ENCODE results near the gene CCDC160. TPM values are rescaled to one million over a fixed set of nuclear protein-coding genes. Genes with fewer than 3 reads are reported as not detected.
"Not testable (repeated sequence)": the region's sequence is repeated elsewhere in the genome, so short reads cannot be mapped to it uniquely, and the experiment has no call there.

Gene CCDC160
- 14.5 and 19.8 TPM in 2 replicates for total RNA-seq (2014; rRNA removed; shearing (Covaris generic))

- DNase-seq (ENCODE audit: low spot score): peak; percentile 22
- in situ Hi-C loops (cut with HindIII; ENCODE audit: low sequenced_read_pairs): no loop called here
Measured at GRCh38 chrX:134236626-134237614, at the start of gene CCDC160. Gene CCDC160, plus strand, starts transcription at chrX:134237182. Its CDS starts 7,619 bp downstream, at chrX:134244801.

- in situ Hi-C loops (cut with HindIII; ENCODE audit: low sequenced_read_pairs): no loop called here
- DNase-seq (ENCODE audit: low spot score): no peak
Measured at GRCh38 chrX:134191281-134191680, 45.7 kb upstream of the CCDC160 start.

DNA sequence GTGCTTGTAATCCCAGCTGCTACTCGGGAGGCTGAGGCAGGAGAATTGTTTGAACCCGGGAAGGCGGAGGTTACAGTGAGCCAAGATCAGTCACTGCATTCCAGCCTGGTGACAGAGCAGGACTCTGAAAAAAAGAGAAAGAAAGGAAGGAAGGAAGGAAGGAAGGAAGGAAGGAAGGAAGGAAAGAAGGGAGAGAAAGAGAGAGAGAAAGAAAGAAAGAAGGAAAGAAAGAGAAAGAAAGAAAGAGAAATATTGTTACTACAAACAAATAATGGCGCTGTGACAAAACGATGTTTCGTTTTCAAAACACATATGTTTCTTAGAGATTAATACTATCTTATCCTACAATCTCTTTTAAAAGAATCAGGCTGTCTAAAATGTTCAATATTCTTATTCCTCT is 42.1 kb upstream of the CCDC160 start:
- no peak for DNase-seq (ENCODE audit: low spot score)
- in situ Hi-C loops (cut with HindIII; ENCODE audit: low sequenced_read_pairs): no loop called here

- in situ Hi-C loops (cut with HindIII; ENCODE audit: low sequenced_read_pairs): no loop called here
- DNase-seq (ENCODE audit: low spot score): no peak
Measured at GRCh38 chrX:134202561-134202960, 34.4 kb upstream of the CCDC160 start.

GRCh38 chrX:134206221-134206620 is 30.8 kb upstream of the CCDC160 start:
- in situ Hi-C loops (cut with HindIII; ENCODE audit: low sequenced_read_pairs): no loop called here
- no peak for DNase-seq (ENCODE audit: low spot score)

DNA sequence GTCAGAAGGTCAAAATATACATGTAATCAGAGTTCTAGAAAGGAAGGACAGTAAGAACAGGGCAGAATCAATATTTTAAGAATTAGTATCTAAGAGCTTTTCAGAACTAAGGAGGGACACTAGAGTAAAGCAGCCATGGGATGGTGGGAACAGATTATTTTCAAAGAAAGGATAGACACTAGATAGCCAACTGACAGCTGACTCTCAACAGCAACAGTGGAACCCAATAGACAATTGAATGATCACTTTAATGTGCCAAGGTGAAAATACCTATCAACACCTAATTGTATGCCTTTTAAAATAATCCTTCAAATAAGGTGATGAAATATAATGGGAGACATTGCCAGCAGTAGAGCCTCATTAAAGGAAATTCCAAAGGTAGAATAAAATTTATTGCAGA is 26.5 kb upstream of the CCDC160 start:
- no peak for DNase-seq (ENCODE audit: low spot score)
- in situ Hi-C loops (cut with HindIII; ENCODE audit: low sequenced_read_pairs): no loop called here

GRCh38 chrX:134235236-134235635 is 1.7 kb upstream of the CCDC160 start:
- DNase-seq (ENCODE audit: low spot score): no peak
- in situ Hi-C loops (cut with HindIII; ENCODE audit: low sequenced_read_pairs): no loop called here

GRCh38 chrX:134238144-134238543 is 1.2 kb downstream of the CCDC160 start:
- in situ Hi-C loops (cut with HindIII; ENCODE audit: low sequenced_read_pairs); DNase-seq (ENCODE audit: low spot score): not testable (repeated sequence)

DNA sequence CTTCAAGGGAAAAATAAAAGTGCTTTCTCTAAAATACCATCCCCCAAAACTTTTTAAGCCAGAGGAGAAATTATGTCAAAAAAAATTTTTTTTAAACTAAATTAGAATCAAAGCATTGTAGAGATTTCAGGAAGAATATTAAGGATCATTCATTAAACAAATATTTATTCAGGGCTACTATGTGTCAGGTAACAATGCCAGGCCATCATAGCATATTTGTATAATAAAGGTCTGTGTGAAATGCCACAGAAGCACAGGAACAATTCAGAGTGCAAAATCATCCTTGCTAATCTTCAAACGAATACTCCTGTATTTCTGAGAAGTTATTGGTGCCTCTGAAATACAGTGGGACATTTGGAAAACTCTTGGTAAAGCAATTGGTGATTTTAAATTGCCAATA is 2.0 kb downstream of the CCDC160 start:
- in situ Hi-C loops (cut with HindIII; ENCODE audit: low sequenced_read_pairs): no loop called here
- no peak for DNase-seq (ENCODE audit: low spot score)

- no peak for DNase-seq (ENCODE audit: low spot score)
- in situ Hi-C loops (cut with HindIII; ENCODE audit: low sequenced_read_pairs): no loop called here
Measured at GRCh38 chrX:134240209-134240608, 3.2 kb downstream of the CCDC160 start.

DNA sequence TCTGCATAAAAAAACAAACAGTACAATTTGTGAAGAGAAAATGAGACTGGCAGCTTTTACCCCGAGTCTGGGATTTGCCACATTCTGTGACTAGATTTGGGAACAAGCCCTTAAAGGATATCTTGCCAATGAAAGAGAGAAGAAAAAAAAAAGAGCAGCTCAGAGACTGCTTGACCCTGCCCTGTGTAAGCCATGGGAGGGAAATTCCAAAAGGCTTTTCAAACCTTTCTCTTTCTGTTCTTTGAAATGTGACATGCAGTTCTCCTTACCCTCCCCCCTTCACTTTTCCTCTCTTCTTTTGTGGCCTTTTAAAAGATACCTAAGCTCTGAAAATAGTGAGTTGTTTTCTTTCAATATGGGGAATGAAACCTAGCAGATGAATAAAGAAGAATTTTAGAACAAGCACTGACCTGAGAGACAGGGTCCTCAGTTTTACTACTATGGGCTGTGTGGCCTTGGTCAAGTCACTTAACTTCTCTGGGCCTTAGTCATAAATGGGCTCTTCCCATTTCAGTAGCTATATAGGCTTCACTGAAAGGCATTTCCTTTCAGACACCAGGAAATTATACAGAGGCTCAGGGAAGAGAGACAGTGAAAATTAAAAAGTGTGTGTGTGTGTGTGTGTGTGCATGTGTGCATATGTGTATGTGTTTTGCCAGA is 5.1 kb downstream of the CCDC160 start:
- in situ Hi-C loops (cut with HindIII; ENCODE audit: low sequenced_read_pairs): no loop called here
- DNase-seq (ENCODE audit: low spot score): no peak

DNA sequence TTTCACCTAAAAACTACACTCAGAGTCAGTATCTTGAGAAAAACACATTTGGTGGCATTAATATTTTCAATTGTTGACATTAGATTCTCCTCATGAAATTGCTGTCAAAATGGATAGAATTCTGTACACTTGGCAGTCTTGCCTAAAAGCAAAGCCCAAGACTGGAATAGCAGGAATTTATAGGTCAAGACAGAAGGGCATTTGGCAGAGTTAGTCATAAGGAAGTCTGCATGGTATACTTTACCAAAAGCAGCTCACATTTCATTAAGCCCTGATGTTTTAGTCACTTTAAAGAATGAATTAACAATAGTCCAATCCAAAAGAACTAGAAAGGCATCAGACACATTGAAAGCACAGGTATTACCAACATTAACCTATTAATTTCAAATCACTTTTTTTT is 7.1 kb downstream of the CCDC160 start:
- in situ Hi-C loops (cut with HindIII; ENCODE audit: low sequenced_read_pairs): no loop called here
- DNase-seq (ENCODE audit: low spot score): no peak

DNA sequence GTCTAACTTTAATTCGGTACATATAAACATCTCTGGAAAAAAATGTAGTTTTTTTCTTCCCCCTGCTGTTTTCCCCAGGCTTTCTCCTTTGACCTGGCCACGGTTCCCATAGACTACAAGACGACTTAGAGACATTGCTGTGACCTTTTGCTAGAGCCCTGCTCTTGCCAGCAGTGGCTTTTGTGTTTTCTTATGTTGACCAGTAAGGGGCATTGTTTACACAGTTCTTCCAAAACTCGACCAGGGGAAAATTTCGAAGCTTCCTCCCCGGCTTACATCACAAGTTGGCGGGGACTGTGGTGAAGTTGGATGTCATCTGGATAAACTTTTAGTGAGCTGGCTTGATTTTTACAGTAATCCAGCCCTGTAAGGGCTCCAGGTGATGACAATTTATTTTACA is 9.3 kb downstream of the CCDC160 start:
- in situ Hi-C loops (cut with HindIII; ENCODE audit: low sequenced_read_pairs): no loop called here
- DNase-seq (ENCODE audit: low spot score): peak; percentile 30

DNA sequence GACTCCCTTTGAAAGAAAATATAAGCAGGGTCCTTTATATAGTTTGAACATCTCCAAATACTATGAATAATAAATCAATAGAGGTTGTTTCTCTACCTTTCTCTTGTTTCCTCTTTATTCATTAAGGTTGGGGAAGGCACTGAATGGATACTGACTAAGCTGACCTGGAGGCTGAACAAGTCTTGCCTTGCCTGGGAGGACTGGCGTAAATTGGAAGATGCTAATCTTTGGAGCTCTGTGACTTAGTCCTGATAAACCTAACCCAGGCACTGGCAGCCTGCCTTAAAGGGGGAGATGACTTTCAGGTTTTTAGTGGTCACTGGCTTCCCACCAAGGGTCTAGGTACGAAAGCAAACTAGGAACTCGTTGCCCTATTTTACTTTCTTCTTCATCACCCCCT is 10.5 kb downstream of the CCDC160 start:
- no peak for DNase-seq (ENCODE audit: low spot score)
- in situ Hi-C loops (cut with HindIII; ENCODE audit: low sequenced_read_pairs): no loop called here

GRCh38 chrX:134249241-134249640 is 12.3 kb downstream of the CCDC160 start:
- in situ Hi-C loops (cut with HindIII; ENCODE audit: low sequenced_read_pairs): no loop called here
- no peak for DNase-seq (ENCODE audit: low spot score)

- in situ Hi-C loops (cut with HindIII; ENCODE audit: low sequenced_read_pairs): no loop called here
- DNase-seq (ENCODE audit: low spot score): no peak
Measured at GRCh38 chrX:134251241-134251640, 14.3 kb downstream of the CCDC160 start.

DNA sequence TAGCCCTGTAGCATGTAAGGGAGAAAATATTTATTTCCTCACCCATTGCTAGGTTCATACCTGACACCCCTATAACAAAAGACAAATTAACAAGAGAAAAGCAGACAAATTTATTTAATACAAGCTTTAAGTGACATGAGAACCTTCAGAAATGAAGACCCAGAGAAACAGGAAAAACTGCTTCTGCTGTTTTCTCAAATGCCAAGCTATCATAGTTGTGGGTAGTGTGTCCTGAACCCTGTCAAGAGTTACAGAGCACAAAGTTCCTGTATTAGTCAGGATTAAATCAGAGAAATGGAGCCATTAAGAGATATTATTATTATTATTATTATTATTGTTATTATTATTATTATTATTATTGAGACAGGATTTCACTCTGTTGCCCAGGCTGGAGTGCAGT is 17.5 kb downstream of the CCDC160 start:
- DNase-seq (ENCODE audit: low spot score): no peak
- in situ Hi-C loops (cut with HindIII; ENCODE audit: low sequenced_read_pairs): no loop called here

GRCh38 chrX:134255555-134255954 is 18.6 kb downstream of the CCDC160 start:
- in situ Hi-C loops (cut with HindIII; ENCODE audit: low sequenced_read_pairs): no loop called here
- no peak for DNase-seq (ENCODE audit: low spot score)

DNA sequence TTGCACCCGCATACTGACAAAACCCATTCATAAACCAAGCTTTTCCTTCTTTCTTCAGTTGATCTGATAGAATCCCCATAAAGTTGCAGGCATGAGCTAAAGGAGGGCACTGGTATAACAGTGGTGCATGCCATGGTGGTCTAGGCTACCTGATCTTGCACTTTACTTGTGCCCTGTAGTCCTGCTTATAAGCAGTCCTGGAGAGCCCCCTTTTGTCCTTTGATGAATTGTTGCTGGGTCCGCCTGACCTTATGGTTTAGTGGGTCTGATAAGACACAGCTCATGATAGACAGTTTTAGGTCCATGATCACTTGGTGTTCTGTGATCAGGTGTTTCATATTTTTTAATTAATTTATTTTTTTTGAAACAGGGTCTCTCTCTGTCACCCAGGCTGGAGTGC is 19.7 kb downstream of the CCDC160 start:
- no peak for DNase-seq (ENCODE audit: low spot score)
- in situ Hi-C loops (cut with HindIII; ENCODE audit: low sequenced_read_pairs): no loop called here

DNA sequence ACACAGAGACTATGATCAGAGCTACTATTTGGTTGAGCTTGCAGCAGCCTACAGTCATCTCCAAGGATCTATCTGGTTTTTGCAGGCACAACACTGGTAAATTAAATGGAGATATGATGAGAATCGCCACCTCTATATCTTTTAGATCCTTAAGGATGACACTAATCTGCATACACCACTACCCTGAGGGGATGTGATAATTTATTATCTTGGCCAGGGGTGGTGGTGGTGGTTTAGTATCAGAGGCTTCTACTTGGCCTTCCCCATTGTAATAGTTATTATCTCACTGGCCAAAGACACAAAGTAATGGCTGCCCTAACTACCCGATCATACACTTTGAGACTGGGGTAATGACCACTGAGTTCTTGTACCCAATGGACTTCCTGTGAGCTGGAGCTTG is 21.2 kb downstream of the CCDC160 start:
- in situ Hi-C loops (cut with HindIII; ENCODE audit: low sequenced_read_pairs): no loop called here

More for the DNA sequence above, 21.2 kb downstream of the CCDC160 start:
- no peak for DNase-seq (ENCODE audit: low spot score)
